RCC 7860 (cell line): ENCODE data around the gene DCHS2.
"Not testable (repeated sequence)": the region's sequence is repeated elsewhere in the genome, so short reads cannot be mapped to it uniquely, and the experiment has no call there.

Source experiments
- DNase-seq: peaks from one replicate; pipeline ENCODE4 v3.0.0-alpha.2; 2015; ENCODE audit warnings: low spot score
- FAIRE-seq: peaks from 2 replicates; lab custom pipeline; 2012; peaks lifted over from hg19 to GRCh38; lab: Jason Lieb, UNC

The DCHS2 gene

DNA sequence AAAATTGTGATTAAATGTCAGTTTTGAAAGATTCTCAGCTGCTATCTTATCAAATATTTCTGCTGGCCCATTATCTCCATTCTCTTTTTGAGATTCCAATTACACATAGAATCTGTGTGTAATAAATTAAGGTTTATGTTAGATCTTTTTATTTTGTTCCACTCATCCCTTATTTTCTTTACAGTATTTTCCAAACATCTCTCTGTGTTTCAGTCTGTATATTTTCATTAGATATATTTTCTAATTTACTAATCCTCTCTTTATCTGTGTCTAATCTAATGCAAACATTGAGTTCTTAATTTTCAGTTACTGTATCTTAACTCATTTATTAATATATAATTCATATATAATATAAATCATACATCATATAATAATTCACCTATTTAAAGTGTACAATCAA is 268.7 kb downstream of the DCHS2 start:
- FAIRE-seq, result no peak
- no peak for DNase-seq

DNA sequence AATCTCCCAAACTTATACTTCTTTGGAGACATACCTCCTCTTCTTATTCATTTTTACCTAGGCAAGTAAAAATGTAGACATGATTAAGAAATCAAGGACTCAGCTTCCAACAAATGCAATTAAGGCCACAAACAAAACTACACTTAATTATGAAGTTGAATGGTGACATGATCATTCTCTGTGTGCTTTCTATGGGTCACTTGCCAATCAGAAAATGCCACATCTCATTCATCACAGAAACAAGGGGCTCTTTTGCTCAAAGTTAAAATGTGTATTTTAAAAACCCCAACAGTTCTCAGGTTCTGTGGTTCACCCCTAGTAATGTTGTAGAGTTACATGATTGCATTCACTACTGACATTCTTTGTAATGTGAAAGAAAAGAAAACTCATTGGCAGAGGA is 273.5 kb downstream of the DCHS2 start:
- DNase-seq (no peak), FAIRE-seq (no peak)

DNA sequence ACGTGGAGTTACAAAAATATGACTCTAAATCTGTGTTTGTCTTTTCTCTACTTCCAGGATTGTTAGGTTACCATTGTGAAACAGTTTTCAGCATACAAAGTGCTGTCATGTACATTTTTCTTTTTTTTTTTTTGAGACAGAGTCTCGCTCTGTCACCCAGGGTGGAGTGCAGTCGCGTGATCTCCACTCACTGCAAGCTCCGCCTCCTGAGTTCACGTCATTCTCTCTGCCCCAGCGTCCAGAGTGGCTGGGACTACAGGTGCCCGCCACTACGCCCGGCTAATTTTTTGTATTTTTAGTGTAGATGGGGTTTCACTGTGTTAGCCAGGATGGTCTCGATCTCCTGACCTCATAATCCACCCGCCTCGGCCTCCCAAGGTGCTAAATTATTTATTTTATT is 274.2 kb downstream of the DCHS2 start:
- not testable (repeated sequence) for FAIRE-seq, DNase-seq

DNA sequence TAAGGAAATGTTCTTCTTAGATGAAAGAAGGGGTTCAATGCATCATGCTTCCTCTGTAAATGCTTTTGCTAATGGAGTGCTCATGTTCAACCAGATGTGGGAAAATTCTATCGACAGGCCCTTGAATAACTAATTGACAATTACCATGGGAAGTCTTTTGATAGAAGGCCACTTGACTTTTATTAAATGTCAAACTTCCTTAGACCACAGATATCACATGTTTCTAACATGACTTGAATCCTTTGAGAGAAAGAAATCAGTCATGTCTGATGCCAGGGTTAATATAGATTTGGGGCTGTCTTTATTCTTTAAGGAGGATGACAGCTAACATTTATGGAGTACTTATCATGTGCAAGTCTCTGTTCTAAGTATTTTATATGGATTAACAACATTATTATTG is 280.1 kb downstream of the DCHS2 start:
- FAIRE-seq (no peak), DNase-seq (no peak)

DNA sequence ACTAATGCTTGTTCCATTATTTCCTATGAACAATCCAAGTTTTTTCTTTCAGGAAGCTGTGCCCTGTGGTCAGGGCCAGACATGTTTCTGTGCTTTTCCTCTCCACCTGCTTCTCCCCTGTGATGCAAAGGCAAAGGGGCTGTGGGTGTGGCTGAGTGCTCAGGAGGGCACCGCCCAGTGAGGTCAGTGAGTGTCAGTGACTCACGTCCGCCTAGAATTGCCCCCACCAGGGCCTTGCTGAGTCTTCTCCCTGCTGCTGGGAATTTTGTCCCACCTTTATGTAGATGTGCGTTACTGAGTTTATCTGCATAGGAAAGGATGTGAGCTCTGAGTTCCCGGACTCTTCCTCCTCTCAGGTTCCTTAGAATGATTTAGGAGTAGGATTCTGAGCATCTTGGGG is 283.2 kb downstream of the DCHS2 start:
- no peak for DNase-seq
- FAIRE-seq, result no peak

DNA sequence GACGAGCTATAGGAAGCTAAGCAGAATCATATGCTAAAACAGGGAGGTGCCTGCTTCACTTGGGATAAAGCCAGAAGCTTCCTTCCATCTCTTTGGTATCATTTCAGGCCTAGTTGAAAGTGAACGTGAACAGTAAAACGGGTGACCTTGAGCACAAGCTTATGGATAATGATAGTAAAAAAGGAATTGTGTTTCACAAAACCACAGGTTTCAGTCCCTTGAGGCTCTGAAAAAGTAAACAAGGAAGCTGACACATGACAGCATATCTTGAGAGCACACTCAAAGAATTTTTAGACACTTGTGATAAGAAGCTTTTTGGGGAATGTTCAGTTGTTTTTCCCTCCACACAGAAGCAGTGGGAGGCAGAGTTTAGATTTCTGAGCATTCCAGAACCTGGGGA is 286.1 kb downstream of the DCHS2 start:
- FAIRE-seq (no peak), DNase-seq (no peak)

DNA sequence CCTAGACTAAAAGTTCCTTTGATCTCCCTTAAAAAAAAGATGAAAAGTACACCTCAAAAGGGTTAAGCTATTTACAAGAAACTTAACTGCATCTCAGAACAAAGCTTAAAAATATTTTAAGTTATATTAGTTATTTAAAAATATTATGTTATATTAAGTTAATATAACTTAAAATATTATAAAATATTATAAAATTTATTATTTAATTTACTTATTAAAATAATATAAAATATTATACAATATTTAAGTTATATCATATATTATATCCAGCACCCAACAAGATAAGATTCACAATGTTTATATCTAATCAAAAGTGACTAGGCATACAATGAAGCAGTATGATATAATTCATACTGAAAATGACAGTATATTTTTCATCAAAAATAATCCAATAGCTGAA is 296.9 kb downstream of the DCHS2 start:
- DNase-seq (no peak), FAIRE-seq (no peak)

DNA sequence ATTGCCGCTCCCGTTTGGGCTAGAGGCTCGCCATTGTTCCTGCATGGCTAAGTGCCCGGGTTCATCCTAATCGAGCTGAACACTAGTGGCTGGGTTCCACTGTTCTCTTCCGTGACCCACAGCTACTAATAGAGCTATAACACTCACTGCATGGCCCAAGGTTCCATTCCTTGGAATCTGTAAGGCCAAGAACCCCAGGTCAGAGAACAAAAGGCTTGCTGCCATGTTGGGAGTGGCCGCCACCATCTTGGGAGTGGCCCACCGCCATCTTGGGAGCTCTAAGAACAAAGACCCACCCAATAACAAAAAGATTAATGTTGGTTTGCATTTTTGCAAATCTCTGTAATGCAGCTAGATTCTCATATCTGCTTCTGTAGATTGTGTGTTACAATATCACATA is 299.0 kb downstream of the DCHS2 start:
- FAIRE-seq (no peak), DNase-seq (no peak)

DNA sequence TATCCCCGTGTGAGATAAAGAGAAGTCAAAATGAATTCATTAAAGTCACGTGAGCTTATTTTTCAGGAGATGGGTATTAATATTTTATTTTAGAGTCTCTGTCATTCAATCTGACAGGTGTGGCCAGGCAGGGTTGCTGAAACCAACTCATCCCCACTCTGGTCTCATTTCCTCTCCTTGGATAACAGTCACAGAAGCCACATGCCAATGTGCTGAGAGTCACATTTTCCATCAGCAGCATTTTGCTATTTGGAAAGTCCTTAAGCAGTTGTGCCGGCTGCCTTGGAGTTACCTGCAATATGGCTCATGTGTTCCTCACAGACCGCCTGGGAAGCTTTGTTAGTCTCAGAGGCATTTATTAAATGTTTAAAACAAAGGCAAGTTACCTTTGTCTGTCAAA is 302.3 kb downstream of the DCHS2 start:
- peak; percentile 27 for DNase-seq
- no peak for FAIRE-seq

DNA sequence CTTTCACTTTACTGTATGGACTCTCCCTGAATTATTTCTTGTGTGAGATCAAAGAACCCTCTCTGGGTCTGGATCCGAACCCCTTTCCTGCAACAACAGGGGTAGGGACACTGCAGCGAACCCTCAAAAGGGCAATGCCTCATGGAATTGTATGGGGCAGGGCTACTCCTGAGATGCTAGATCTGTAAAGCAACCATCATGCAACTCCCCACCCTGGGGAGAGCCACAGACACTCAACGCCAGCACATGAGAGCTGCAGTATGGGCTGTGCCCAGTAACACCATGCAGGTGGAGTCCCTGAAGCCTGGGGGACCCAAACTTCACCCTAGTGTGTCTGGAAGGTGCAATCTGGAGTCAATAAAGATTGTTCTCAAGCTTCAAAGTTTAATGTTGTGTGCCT is 304.7 kb downstream of the DCHS2 start:
- FAIRE-seq (no peak), DNase-seq (no peak)

DNA sequence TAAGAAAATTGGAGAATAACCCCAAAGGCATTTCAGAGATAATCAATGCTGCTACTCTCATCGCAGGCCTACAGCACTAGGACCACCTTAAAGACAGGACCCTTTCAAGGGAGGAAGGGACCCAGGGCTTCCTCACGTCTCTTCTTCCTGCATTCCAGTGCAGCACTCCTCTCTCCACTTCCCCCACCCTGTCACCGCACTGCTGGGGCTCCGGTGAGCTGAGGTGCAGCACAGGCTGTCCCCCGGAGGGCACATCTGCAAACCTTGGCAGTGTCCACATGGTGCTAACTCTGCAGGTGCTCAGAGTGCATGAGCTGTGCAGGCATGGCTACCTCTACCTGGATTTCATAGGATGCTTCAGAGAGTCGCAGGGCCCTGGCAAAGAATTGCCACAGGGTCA is 305.6 kb downstream of the DCHS2 start:
- DNase-seq, result no peak
- no peak for FAIRE-seq

DNA sequence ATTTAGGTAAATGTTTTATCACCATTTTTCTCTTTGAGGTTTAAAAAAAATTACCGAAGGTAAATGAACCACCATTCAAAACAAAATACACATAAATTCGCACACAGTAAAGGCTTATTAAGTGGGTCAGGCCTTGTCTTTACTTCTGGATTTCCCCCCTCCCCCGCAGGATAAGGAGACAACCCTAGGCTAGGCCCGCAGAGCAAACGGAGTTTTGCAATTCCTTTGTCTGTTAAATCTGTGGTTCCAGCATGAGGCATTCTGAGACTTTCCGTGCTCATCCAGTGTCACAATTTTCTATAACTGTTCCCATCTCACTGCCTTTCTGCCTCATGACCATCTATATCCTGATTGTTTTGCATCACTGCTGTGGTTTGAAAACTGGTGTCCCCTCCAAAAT is 307.4 kb downstream of the DCHS2 start:
- DNase-seq, result no peak
- FAIRE-seq, result no peak

DNA sequence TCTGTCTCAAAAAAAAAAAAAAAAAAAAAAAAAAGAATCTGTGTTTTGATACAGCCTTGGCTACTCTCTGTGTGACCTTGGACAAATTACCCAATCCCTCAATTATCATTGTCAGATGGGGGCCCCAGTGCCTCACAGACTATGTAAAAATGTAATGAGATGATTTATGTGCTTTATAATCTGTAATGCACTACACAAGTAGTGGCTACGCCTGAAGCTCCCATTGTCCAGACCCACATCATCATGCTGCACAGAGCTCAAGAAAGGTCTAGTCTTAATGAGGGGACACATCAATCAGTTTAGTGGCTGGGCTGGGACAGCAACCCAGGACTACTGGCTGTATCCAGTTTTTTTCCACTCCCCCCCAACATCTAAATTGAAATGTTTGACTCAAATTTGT is 308.3 kb downstream of the DCHS2 start:
- FAIRE-seq, result no peak

More for the DNA sequence above, 308.3 kb downstream of the DCHS2 start:
- no peak for DNase-seq
